Keratinocyte (primary cell): Measurements from ENCODE around the gene CDX2. TPM values are rescaled to one million over a fixed set of nuclear protein-coding genes. Genes with fewer than 3 reads are reported as not detected.

ENCODE experiments used
- DNase-seq: peaks from one replicate; pipeline ENCODE4 v3.0.0-alpha.2; 2011; ENCODE audit warnings: low read depth, missing footprints, low spot score
- FAIRE-seq: peaks from 2 replicates; lab custom pipeline; 2011; peaks lifted over from hg19 to GRCh38; lab: Jason Lieb, UNC
- H2AFZ ChIP-seq: 2 replicates; pipeline ENCODE4 v1.6.0; 2012; ENCODE audit warnings: low read length, control low read depth, inconsistent platforms; ENCODE audit not compliant: control insufficient read depth
- H3K27ac ChIP-seq: 2 replicates; pipeline ENCODE4 v1.5.1; 2011; ENCODE audit warnings: low read length; ENCODE audit not compliant: control insufficient read depth, insufficient read depth
- H3K27me3 ChIP-seq: 3 replicates; pipeline ENCODE4 v1.6.0; 2011; ENCODE audit warnings: low read length; ENCODE audit not compliant: control insufficient read depth, insufficient read depth; ENCODE audit errors: extremely low read depth
- H3K36me3 ChIP-seq, 2 experiments: 2 replicates in 1 of 2; 3 replicates in 1 of 2; pipeline ENCODE4 v1.5.1; 2011; ENCODE audit warnings: low read length in 2 of 2, mild to moderate bottlenecking in 1 of 2; ENCODE audit not compliant: control insufficient read depth in 2 of 2, insufficient read depth in 2 of 2; ENCODE audit errors: extremely low read depth in 1 of 2
- H3K4me1 ChIP-seq: 3 replicates; pipeline ENCODE4 v1.5.1; 2011; ENCODE audit warnings: low read length; ENCODE audit not compliant: control insufficient read depth, insufficient read depth; ENCODE audit errors: extremely low read depth
- H3K4me2 ChIP-seq: 3 replicates; pipeline ENCODE4 v1.6.0; 2011; ENCODE audit warnings: low read depth, low read length; ENCODE audit not compliant: control insufficient read depth, insufficient read depth; ENCODE audit errors: extremely low read depth
- H3K4me3 ChIP-seq, 3 experiments: fragments of 200-600 bp in 1 of 3; sonication (generic) in 1 of 3; 2 replicates in 2 of 3; 3 replicates in 1 of 3; pipeline ENCODE4 v1.5.1; 2011 to 2016; ENCODE audit warnings: low read length in 3 of 3, mild to moderate bottlenecking in 3 of 3, control low read depth in 2 of 3, inconsistent platforms in 1 of 3, low read depth in 1 of 3, mixed read lengths in 1 of 3, mixed run types in 1 of 3, moderate library complexity in 1 of 3; ENCODE audit not compliant: control insufficient read depth in 2 of 3, insufficient read depth in 2 of 3; ENCODE audit errors: extremely low read depth in 1 of 3
- H3K79me2 ChIP-seq: 2 replicates; pipeline ENCODE4 v1.6.0; 2012; ENCODE audit warnings: low read length; ENCODE audit not compliant: control insufficient read depth, insufficient read depth
- H3K9ac ChIP-seq: 3 replicates; pipeline ENCODE4 v1.6.0; 2011; ENCODE audit warnings: low read length; ENCODE audit not compliant: control insufficient read depth, insufficient read depth; ENCODE audit errors: extremely low read depth
- H3K9me1 ChIP-seq: 3 replicates; pipeline ENCODE4 v1.6.0; 2011; ENCODE audit warnings: low read length; ENCODE audit not compliant: control insufficient read depth, insufficient read depth; ENCODE audit errors: extremely low read depth
- H3K9me3 ChIP-seq: 2 replicates; pipeline ENCODE4 v1.5.1; 2012; ENCODE audit warnings: low read depth, low read length; ENCODE audit not compliant: control insufficient read depth
- H4K20me1 ChIP-seq: 3 replicates; pipeline ENCODE4 v1.6.0; 2011; ENCODE audit warnings: low read length; ENCODE audit not compliant: control insufficient read depth, insufficient read depth; ENCODE audit errors: extremely low read depth
- EZH2 ChIP-seq: IDR thresholded peaks from one replicate; pipeline ENCODE4 v1.6.1; 2012; ENCODE audit warnings: inconsistent platforms, mild to moderate bottlenecking, low read length, moderate library complexity
- dilution Hi-C: fragments of 300-500 bp; cut with MboI; formaldehyde crosslinking; loops from one replicate; pipeline ENCODE4 v1.7.0; 2020; ENCODE audit warnings: low sequenced_read_pairs; ENCODE audit not compliant: extremely low pct_ligation_motif_present
- polyA plus RNA-seq, 5 experiments: library from polyadenylated mRNA; depleted of rRNA in 3 of 5; stranded (reverse) in 3 of 5; stranded (forward) in 1 of 5; unstranded in 1 of 5; fragments of >200 nt; gene quantifications; 1 replicate in 1 of 5; 2 replicates in 3 of 5; 3 replicates in 1 of 5; pipeline versions ENCODE4 v1.2.1 to v1.2.3, GENCODE V29; 2011 to 2012; ENCODE audit warnings: missing spikeins in 2 of 5, low read depth in 1 of 5, low replicate concordance in 1 of 5
- TF ChIP-seq, protein P1 (sequence below), 3 experiments: IDR thresholded peaks in 1 of 3; conservative IDR thresholded peaks in 1 of 3; optimal IDR thresholded peaks in 1 of 3; 2 replicates in 2 of 3; 3 replicates in 1 of 3; pipeline versions ENCODE3 to v1.5.1; 2011; ENCODE audit warnings: low read length in 3 of 3, mild to moderate bottlenecking in 3 of 3, moderate library complexity in 2 of 3, control low read depth in 1 of 3, inconsistent platforms in 1 of 3; ENCODE audit not compliant: insufficient read depth in 2 of 3; ENCODE audit errors: extremely low read depth in 1 of 3

Gene CDX2
- polyA plus RNA-seq, 1 donor (not counting 4 experiments of a cell fraction or from before 2014, with no cell fraction given), result not detected

DNA sequence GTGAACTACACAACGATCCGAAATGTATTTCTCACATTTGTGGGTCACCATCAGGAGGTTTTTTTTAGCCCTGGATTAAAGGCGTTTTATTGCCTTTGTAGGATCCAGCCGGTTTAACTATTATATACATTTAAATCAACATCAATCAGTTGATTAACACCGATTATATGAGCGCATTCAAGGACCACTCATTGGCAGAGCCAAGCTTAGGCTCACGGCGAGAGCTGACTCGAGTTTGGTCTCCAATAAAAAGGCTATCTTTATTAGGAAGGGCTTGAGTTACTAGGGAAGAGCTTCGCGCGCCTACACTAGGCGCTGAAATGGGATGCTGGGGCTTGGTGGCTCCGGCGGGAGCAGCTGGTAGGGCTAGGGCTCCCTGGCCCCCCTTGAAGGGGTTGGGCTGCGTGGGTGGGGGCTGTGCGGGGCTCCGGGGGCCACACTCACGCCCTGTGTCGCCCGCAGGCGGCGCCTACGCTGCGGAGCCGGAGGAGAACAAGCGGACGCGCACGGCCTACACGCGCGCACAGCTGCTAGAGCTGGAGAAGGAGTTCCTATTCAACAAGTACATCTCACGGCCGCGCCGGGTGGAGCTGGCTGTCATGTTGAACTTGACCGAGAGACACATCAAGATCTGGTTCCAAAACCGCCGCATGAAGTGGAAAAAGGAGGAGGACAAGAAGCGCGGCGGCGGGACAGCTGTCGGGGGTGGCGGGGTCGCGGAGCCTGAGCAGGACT, 45.2 kb downstream of the CDX2 start:
- H3K27me3 ChIP-seq, result peaks cover 100% of the 10 kb centered on the region
- no peaks in the 10 kb centered on the region for H3K9me1 ChIP-seq
- H3K79me2 ChIP-seq, result no peaks in the 10 kb centered on the region
- peaks cover 2% of the 10 kb centered on the region for H3K9me3 ChIP-seq
- peaks cover 2% of the 10 kb centered on the region for H3K4me1 ChIP-seq
- H3K36me3 ChIP-seq, result no peaks in the 10 kb centered on the region
- H3K9ac ChIP-seq, result no peak overlapping the region
- TF ChIP-seq, protein P1, sequence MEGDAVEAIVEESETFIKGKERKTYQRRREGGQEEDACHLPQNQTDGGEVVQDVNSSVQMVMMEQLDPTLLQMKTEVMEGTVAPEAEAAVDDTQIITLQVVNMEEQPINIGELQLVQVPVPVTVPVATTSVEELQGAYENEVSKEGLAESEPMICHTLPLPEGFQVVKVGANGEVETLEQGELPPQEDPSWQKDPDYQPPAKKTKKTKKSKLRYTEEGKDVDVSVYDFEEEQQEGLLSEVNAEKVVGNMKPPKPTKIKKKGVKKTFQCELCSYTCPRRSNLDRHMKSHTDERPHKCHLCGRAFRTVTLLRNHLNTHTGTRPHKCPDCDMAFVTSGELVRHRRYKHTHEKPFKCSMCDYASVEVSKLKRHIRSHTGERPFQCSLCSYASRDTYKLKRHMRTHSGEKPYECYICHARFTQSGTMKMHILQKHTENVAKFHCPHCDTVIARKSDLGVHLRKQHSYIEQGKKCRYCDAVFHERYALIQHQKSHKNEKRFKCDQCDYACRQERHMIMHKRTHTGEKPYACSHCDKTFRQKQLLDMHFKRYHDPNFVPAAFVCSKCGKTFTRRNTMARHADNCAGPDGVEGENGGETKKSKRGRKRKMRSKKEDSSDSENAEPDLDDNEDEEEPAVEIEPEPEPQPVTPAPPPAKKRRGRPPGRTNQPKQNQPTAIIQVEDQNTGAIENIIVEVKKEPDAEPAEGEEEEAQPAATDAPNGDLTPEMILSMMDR (optimal IDR thresholded peaks at IDR 0.05 in 1 of 3, IDR thresholded peaks at IDR 0.05 in 1 of 3, conservative IDR thresholded peaks at IDR 0.05 in 1 of 3; ENCODE audit: extremely low read depth in 1 of 3, insufficient read depth in 2 of 3, low read length in 3 of 3), result no peak
- peak; percentile 72 for TF ChIP-seq EZH2
- DNase-seq, result no peak
- FAIRE-seq, result no peak
- H2AFZ ChIP-seq, result no peak overlapping the region
- H3K27ac ChIP-seq, result no peak overlapping the region
- H4K20me1 ChIP-seq, result peaks cover 5% of the 10 kb centered on the region
- no peak overlapping the region for H3K4me3 ChIP-seq
- H3K4me2 ChIP-seq, result no peak overlapping the region
- dilution Hi-C loops, result no loop called here

DNA sequence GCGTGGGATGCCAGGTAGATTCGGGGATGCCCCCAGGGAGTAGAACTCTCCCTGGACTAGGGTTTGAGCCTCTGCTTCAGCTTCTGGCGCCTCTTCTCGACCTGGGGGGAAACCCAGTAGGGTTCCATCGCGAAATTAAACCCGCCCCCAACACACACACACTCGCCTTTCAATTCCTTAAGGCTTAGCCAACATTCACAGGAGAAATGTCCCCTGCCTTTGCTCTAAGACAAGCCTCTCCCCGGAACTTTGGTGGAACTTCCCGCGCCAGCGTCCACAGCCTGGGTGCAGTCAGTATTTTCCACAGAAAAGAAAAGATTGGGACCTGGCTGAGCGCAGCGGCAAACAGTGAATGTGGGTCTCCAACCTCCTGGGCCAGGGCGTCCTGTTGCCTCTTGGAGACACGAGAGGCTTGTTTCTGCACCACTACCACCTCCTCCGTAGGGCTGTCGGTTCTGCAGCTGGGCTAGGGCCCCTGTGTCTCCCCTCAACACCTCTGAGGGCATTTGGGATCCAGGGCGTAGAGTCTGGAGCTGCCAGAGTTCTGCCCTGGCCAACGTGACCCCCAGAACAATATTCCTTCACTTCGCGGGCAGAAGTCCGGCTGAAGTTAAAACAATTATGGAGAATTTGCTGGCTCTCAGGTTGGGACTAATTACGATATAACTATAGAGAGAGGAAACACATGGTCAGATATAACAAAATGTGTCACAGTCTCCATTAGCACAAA, 46.1 kb downstream of the CDX2 start:
- TF ChIP-seq EZH2, result no peak
- TF ChIP-seq, protein P1 (optimal IDR thresholded peaks at IDR 0.05 in 1 of 3, IDR thresholded peaks at IDR 0.05 in 1 of 3, conservative IDR thresholded peaks at IDR 0.05 in 1 of 3; ENCODE audit: extremely low read depth in 1 of 3, insufficient read depth in 2 of 3, low read length in 3 of 3), result no peak
- Histone ChIP-seq H3K4me1 (peaks cover 2% of the 10 kb centered on the region), H3K79me2 (no peaks in the 10 kb centered on the region), H3K27ac (no peak overlapping the region), H3K4me3 (no peak overlapping the region), H3K27me3 (peaks cover 100% of the 10 kb centered on the region), H3K36me3 (no peaks in the 10 kb centered on the region), H3K9me1 (no peaks in the 10 kb centered on the region), H3K9me3 (peaks cover 5% of the 10 kb centered on the region), H3K4me2 (no peak overlapping the region), H4K20me1 (peaks cover 5% of the 10 kb centered on the region), H3K9ac (no peak overlapping the region), H2AFZ (no peak overlapping the region)
- DNase-seq (no peak), FAIRE-seq (no peak)
- dilution Hi-C loops, result no loop called here
